HepG2 (cell line): ENCODE data around the gene NDEL1. TPM values are rescaled to one million over a fixed set of nuclear protein-coding genes. Genes with fewer than 3 reads are reported as not detected.

ENCODE experiments used
- ATF5 ChIP-seq: sonication (generic); formaldehyde crosslinking; IDR thresholded peaks from 2 replicates; pipeline ENCODE4 v1.4.0; 2020; ENCODE audit warnings: mild to moderate bottlenecking, low read depth, missing genetic modification reagents
- CENPBD1 ChIP-seq: sonication (generic); formaldehyde crosslinking; IDR thresholded peaks from 2 replicates; pipeline ENCODE4 v1.8.0; 2022; ENCODE audit warnings: missing genetic modification reagents, low read depth, mild to moderate bottlenecking, borderline replicate concordance
- DNMT1 ChIP-seq: sonication (generic); formaldehyde crosslinking; IDR thresholded peaks from 2 replicates; pipeline ENCODE4 v1.5.1; 2020; ENCODE audit warnings: mild to moderate bottlenecking, missing genetic modification reagents
- MBNL3 ChIP-seq: fragments of 250-450 bp; sonication (Bioruptor Pico); conservative IDR thresholded peaks from 2 replicates; pipeline ENCODE4 v1.8.0; 2022; ENCODE audit warnings: mild to moderate bottlenecking, inconsistent platforms
- MNT ChIP-seq: fragments of 450-650 bp; IDR thresholded peaks from 2 replicates; pipeline ENCODE4 v1.6.1; 2016
- MTF1 ChIP-seq: sonication (generic); formaldehyde crosslinking; IDR thresholded peaks from 2 replicates; pipeline ENCODE4 v1.5.0; 2020; ENCODE audit warnings: missing genetic modification reagents
- NAIF1 ChIP-seq: sonication (generic); formaldehyde crosslinking; IDR thresholded peaks from 2 replicates; pipeline ENCODE4 v1.5.0; 2020; ENCODE audit warnings: mild to moderate bottlenecking, missing genetic modification reagents, borderline replicate concordance
- NFRKB ChIP-seq: fragments of 450-650 bp; IDR thresholded peaks from 2 replicates; pipeline ENCODE4 v1.6.1; 2017
- NKX3-1 ChIP-seq: sonication (generic); formaldehyde crosslinking; IDR thresholded peaks from 2 replicates; pipeline ENCODE4 v1.5.0; 2020; ENCODE audit warnings: missing genetic modification reagents
- NPAS2 ChIP-seq: sonication (generic); formaldehyde crosslinking; IDR thresholded peaks from 2 replicates; pipeline ENCODE4 v1.8.0; 2022; ENCODE audit warnings: mild to moderate bottlenecking, missing genetic modification reagents, borderline replicate concordance
- ONECUT2 ChIP-seq: sonication (generic); formaldehyde crosslinking; IDR thresholded peaks from 2 replicates; pipeline ENCODE4 v1.4.0; 2020; ENCODE audit warnings: missing genetic modification reagents
- PCBP2 ChIP-seq: fragments of 200-400 bp; formaldehyde crosslinking; optimal IDR thresholded peaks from 2 replicates; pipeline ENCODE3; 2018; ENCODE audit warnings: low read length, low read depth; ENCODE audit not compliant: poor library complexity, severe bottlenecking
- PHF5A ChIP-seq: IDR thresholded peaks from one replicate; pipeline ENCODE4 v1.6.1; 2018; ENCODE audit warnings: low read depth, missing genetic modification reagents; ENCODE audit not compliant: unreplicated experiment
- PHF8 ChIP-seq: sonication (generic); formaldehyde crosslinking; IDR thresholded peaks from 2 replicates; pipeline ENCODE4 v1.5.0; 2020; ENCODE audit warnings: missing genetic modification reagents
- POGK ChIP-seq: sonication (generic); formaldehyde crosslinking; conservative IDR thresholded peaks from 2 replicates; pipeline ENCODE4 v1.8.0; 2022; ENCODE audit warnings: mild to moderate bottlenecking, moderate library complexity, missing genetic modification reagents
- RXRA ChIP-seq: sonication (generic); formaldehyde crosslinking; IDR thresholded peaks from 2 replicates; pipeline ENCODE4 v1.5.1; 2020; ENCODE audit warnings: missing genetic modification reagents
- RXRB ChIP-seq: IDR thresholded peaks from 2 replicates; pipeline ENCODE4 v1.6.1; 2016; ENCODE audit warnings: borderline replicate concordance, missing genetic modification reagents, missing compliant biosample characterization
- SYNCRIP ChIP-seq: fragments of 200-400 bp; formaldehyde crosslinking; IDR thresholded peaks from 2 replicates; pipeline ENCODE4 v1.6.1; 2018; ENCODE audit warnings: mild to moderate bottlenecking, low read depth, low read length; ENCODE audit not compliant: insufficient read depth
- TOPORS ChIP-seq: sonication (generic); formaldehyde crosslinking; IDR thresholded peaks from 2 replicates; pipeline ENCODE4 v1.8.0; 2023; ENCODE audit warnings: mild to moderate bottlenecking, missing genetic modification reagents
- TRIM24 ChIP-seq: sonication (generic); formaldehyde crosslinking; IDR thresholded peaks from 2 replicates; pipeline ENCODE4 v1.8.0; 2022; ENCODE audit warnings: mild to moderate bottlenecking, missing genetic modification reagents
- ZBTB25 ChIP-seq: IDR thresholded peaks from 2 replicates; pipeline ENCODE4 v1.6.1; 2018; ENCODE audit warnings: missing genetic modification reagents
- ZNF256 ChIP-seq: sonication (generic); formaldehyde crosslinking; conservative IDR thresholded peaks from 2 replicates; pipeline ENCODE4 v1.4.0; 2020; ENCODE audit warnings: missing genetic modification reagents
- ZNF468 ChIP-seq: sonication (generic); formaldehyde crosslinking; IDR thresholded peaks from 2 replicates; pipeline ENCODE4 v1.8.0; 2022; ENCODE audit warnings: mild to moderate bottlenecking, moderate library complexity, missing genetic modification reagents
- ZNF709 ChIP-seq: sonication (generic); formaldehyde crosslinking; IDR thresholded peaks from 2 replicates; pipeline ENCODE4 v1.5.0; 2020; ENCODE audit warnings: mild to moderate bottlenecking, missing genetic modification reagents
- ZNF776 ChIP-seq: sonication (generic); formaldehyde crosslinking; IDR thresholded peaks from 2 replicates; pipeline ENCODE4 v1.4.0; 2020; ENCODE audit warnings: mild to moderate bottlenecking, missing genetic modification reagents
- polyA plus RNA-seq, 8 experiments: library from polyadenylated mRNA; depleted of rRNA in 3 of 8; stranded (reverse) in 7 of 8; unstranded in 1 of 8; fragments of >200 nt; fragmentation: Illumina TruSeq in 4 of 8; extraction: Trizol in 4 of 8; gene quantifications; 2 replicates each; pipeline versions ENCODE4 v1.2.1 to v1.2.3, GENCODE V29; 2011 to 2016; ENCODE audit warnings: low read depth in 4 of 8, missing spikeins in 1 of 8, mixed read lengths in 1 of 8; ENCODE audit not compliant: insufficient read depth in 1 of 8
- total RNA-seq, 5 experiments: library from RNA; depleted of rRNA; stranded (reverse); fragments of >200 nt; fragmentation: Illumina TruSeq; extraction: Trizol; gene quantifications; 2 replicates each; pipeline ENCODE4 v1.2.3, GENCODE V29; 2016; ENCODE audit warnings: low read depth in 1 of 5

Gene NDEL1
- total and polyA plus RNA-seq, 2 of the 13 experiments (the other 11 are each of a cell fraction or from before 2014, with no cell fraction given), result 59.8 to 153 TPM

GRCh38 chr17:8435245-8436168 is at the start of gene NDEL1 (continued):
- TF ChIP-seq CENPBD1 (CRISPR knock-in tag), result no peak
- no peak for TF ChIP-seq NFRKB
- 0 out of 2 replicates have a peak, but pooled peaks have one; percentile 17 for TF ChIP-seq MNT
- TF ChIP-seq RXRA (CRISPR knock-in tag), result peak; percentile 14; the same call in 1 of the 2 replicates
- 0 out of 2 replicates have a peak, but pooled peaks have one; percentile 35 for TF ChIP-seq ZNF709 (CRISPR knock-in tag)
- no peak for TF ChIP-seq NAIF1
- TF ChIP-seq POGK (CRISPR knock-in tag), result peak; percentile 50; the same call in 1 of the 2 replicates
- TF ChIP-seq MTF1, result no peak
- peak; percentile 42; the same call in 1 of the 2 replicates for TF ChIP-seq ONECUT2
- no peak for TF ChIP-seq RXRB
- TF ChIP-seq TRIM24, result no peak
- TF ChIP-seq SYNCRIP, result no peak
- TF ChIP-seq ZNF776 (CRISPR knock-in tag), result peak; percentile 69; the same call in 1 of the 2 replicates
- peak; percentile 96 for TF ChIP-seq PHF8 (CRISPR knock-in tag)
- no peak for TF ChIP-seq ZNF468
- TF ChIP-seq PHF5A (CRISPR knock-in tag), result no peak
- TF ChIP-seq DNMT1, result no peak
- no peak for TF ChIP-seq NPAS2 (CRISPR knock-in tag)
- no peak for TF ChIP-seq ZBTB25 (CRISPR knock-in tag)
- TF ChIP-seq ATF5 (CRISPR knock-in tag), result no peak
- peak; percentile 84; the same call in 1 of the 2 replicates for TF ChIP-seq NKX3-1 (CRISPR knock-in tag)
- 0 out of 2 replicates have a peak, but pooled peaks have one; percentile 50 for TF ChIP-seq ZNF256
- TF ChIP-seq TOPORS (CRISPR knock-in tag), result no peak
- no peak for TF ChIP-seq MBNL3 (CRISPR knock-in tag)
- no peak for TF ChIP-seq PCBP2
